B cell (primary cell): ENCODE results near the gene SDCCAG8. TPM values are rescaled to one million over a fixed set of nuclear protein-coding genes. Genes with fewer than 3 reads are reported as not detected.

ENCODE experiments used
- ATAC-seq: fragments of 200-7000 bp; cut with Tn5 transposase; one replicate; pipeline ENCODE4 v1.10.0; 2021; ENCODE audit warnings: low read depth, mild to moderate bottlenecking, moderate number of reproducible peaks, moderate library complexity
- CTCF ChIA-PET: fragments of 350-600 bp; sonication (Branson Sonifier 250); formaldehyde crosslinking; loops from one replicate; lab custom pipeline; 2021; ENCODE audit warnings: antibody characterized with exemption, inconsistent platforms; lab: Charles Lee
- POLR2A ChIA-PET: fragments of 350-600 bp; sonication (Branson Sonifier 250); formaldehyde crosslinking; loops from one replicate; lab custom pipeline; 2021; ENCODE audit warnings: antibody characterized with exemption; lab: Charles Lee
- DNase-seq: peaks from one replicate; pipeline ENCODE4 v3.0.0; 2013
- H2AFZ ChIP-seq: 2 replicates; pipeline ENCODE4 v1.6.1; 2012; ENCODE audit warnings: mild to moderate bottlenecking, low read depth, low read length; ENCODE audit not compliant: insufficient read depth, poor library complexity, severe bottlenecking
- H3K27ac ChIP-seq, 2 donors: 1 replicate in 1 of 2; 2 replicates in 1 of 2; pipeline ENCODE4 v1.5.1; 2012 to 2013; ENCODE audit warnings: low read length in 2 of 2, mild to moderate bottlenecking in 2 of 2, moderate library complexity in 1 of 2
- H3K27me3 ChIP-seq, 4 experiments: fragments of 200-600 bp in 1 of 4; sonication (generic) in 1 of 4; replicated peaks in 1 of 4; 1 replicate in 2 of 4; 2 replicates in 2 of 4; pipeline versions ENCODE4 v1.6.1 to v1.7.0; 2013 to 2016; ENCODE audit warnings: low read length in 3 of 4, mild to moderate bottlenecking in 2 of 4, mixed read lengths in 1 of 4, moderate library complexity in 1 of 4; ENCODE audit not compliant: insufficient read depth in 4 of 4, control insufficient read depth in 3 of 4; ENCODE audit errors: control extremely low read depth in 1 of 4
- H3K36me3 ChIP-seq, 2 experiments: replicated peaks in 1 of 2; 1 replicate in 1 of 2; 2 replicates in 1 of 2; pipeline versions ENCODE4 v1.6.1 to v1.7.1; 2013; ENCODE audit warnings: low read length in 1 of 2; ENCODE audit not compliant: insufficient read depth in 2 of 2, control insufficient read depth in 1 of 2; ENCODE audit errors: control extremely low read depth in 1 of 2, extremely low read depth in 1 of 2
- H3K4me1 ChIP-seq, 2 donors: fragments of 200-600 bp in 1 of 2; sonication (generic) in 1 of 2; 1 replicate in 1 of 2; 2 replicates in 1 of 2; pipeline versions ENCODE4 v1.5.1 to v1.6.1; 2013 to 2017; ENCODE audit warnings: low read length in 2 of 2; ENCODE audit not compliant: control insufficient read depth in 2 of 2, insufficient read depth in 2 of 2
- H3K4me2 ChIP-seq: replicated peaks from 2 replicates; pipeline ENCODE3; 2012; ENCODE audit warnings: mild to moderate bottlenecking, low read depth, low read length; ENCODE audit not compliant: poor library complexity, severe bottlenecking
- H3K4me3 ChIP-seq, 5 experiments: fragments of 200-600 bp in 1 of 5; sonication (generic) in 1 of 5; 1 replicate in 3 of 5; 2 replicates in 2 of 5; pipeline versions ENCODE4 v1.5.1 to v1.7.0; 2011 to 2016; ENCODE audit warnings: low read length in 4 of 5, mild to moderate bottlenecking in 4 of 5, low read depth in 2 of 5, control low read depth in 1 of 5, moderate library complexity in 1 of 5; ENCODE audit not compliant: insufficient read depth in 1 of 5; ENCODE audit errors: control extremely low read depth in 1 of 5, extremely low read depth in 1 of 5
- H3K79me2 ChIP-seq: fragments of 200-600 bp; sonication (generic); one replicate; pipeline ENCODE4 v1.6.0; 2016; ENCODE audit warnings: low read length; ENCODE audit not compliant: control insufficient read depth, insufficient read depth
- H3K9ac ChIP-seq: fragments of 200-600 bp; sonication (generic); 2 replicates; pipeline ENCODE4 v1.6.1; 2017; ENCODE audit warnings: mild to moderate bottlenecking, low read length, moderate library complexity
- H3K9me3 ChIP-seq, 3 donors: one replicate each; pipeline versions ENCODE4 v1.6.1 to v1.7.1; 2013; ENCODE audit warnings: low read length in 2 of 3; ENCODE audit not compliant: control insufficient read depth in 2 of 3, insufficient read depth in 1 of 3; ENCODE audit errors: control extremely low read depth in 1 of 3
- H4K20me1 ChIP-seq: 2 replicates; pipeline ENCODE4 v1.6.0; 2012; ENCODE audit warnings: mild to moderate bottlenecking, low read length; ENCODE audit not compliant: insufficient read depth, control insufficient read depth, poor library complexity, severe bottlenecking
- H3K27ac Mint-ChIP-seq: one replicate; pipeline ENCODE4 v1.8.0; 2021; ENCODE audit warnings: mixed read lengths
- H3K27me3 Mint-ChIP-seq: one replicate; pipeline ENCODE4 v1.8.0; 2021; ENCODE audit warnings: mixed read lengths
- H3K4me1 Mint-ChIP-seq: one replicate; pipeline ENCODE4 v1.8.0; 2021; ENCODE audit warnings: mixed read lengths
- H3K4me3 Mint-ChIP-seq: one replicate; pipeline ENCODE4 v1.8.0; 2021; ENCODE audit warnings: mixed read lengths
- H3K9me3 Mint-ChIP-seq: one replicate; pipeline ENCODE4 v1.8.0; 2022; ENCODE audit warnings: mixed read lengths; ENCODE audit not compliant: insufficient read depth
- CTCF ChIP-seq: fragments of 200-600 bp; IDR thresholded peaks from one replicate; pipeline ENCODE4 v1.8.0; 2022; ENCODE audit warnings: antibody characterized with exemption, mild to moderate bottlenecking
- EZH2 ChIP-seq: IDR thresholded peaks from 2 replicates; pipeline ENCODE4 v1.6.1; 2012; ENCODE audit warnings: borderline replicate concordance, low read depth, mild to moderate bottlenecking, moderate library complexity, low read length; ENCODE audit not compliant: insufficient read depth, poor library complexity, severe bottlenecking
- WGBS: methylation state at CpG from one replicate; pipeline ENCODE4 v1.1.5; 2013; ENCODE audit warnings: missing lambda C conversion rate; ENCODE audit not compliant: insufficient coverage; 5-methylcytosine and 5-hydroxymethylcytosine counted together
- intact Hi-C: fragments of 100-400 bp; cut with micrococcal nuclease; formaldehyde crosslinking; loops from one replicate; pipeline ENCODE4 v1.10.0; 2022
- polyA plus RNA-seq: library from polyadenylated mRNA; depleted of rRNA; stranded (reverse); fragments of >200 nt; gene quantifications from 2 replicates; pipeline ENCODE4 v1.2.3, GENCODE V29; 2012
- small RNA-seq: library from RNA; depleted of rRNA; stranded (forward); fragments of <200 nt; gene quantifications from one replicate; pipeline ENCODE3, GENCODE V24; 2012; ENCODE audit warnings: low replicate concordance, low read depth; ENCODE audit not compliant: insufficient read length
- total RNA-seq, 2 donors: library from RNA; stranded (reverse); fragments of 120-200 nt in 1 of 2; gene quantifications; 1 replicate in 1 of 2; 2 replicates in 1 of 2; pipeline versions ENCODE4 v1.2.3 to v1.2.4, GENCODE V29; 2013 to 2022

Gene SDCCAG8
- total and polyA plus RNA-seq, 2 donors (not counting 1 experiment from before 2014, with no cell fraction given): 37.1 to 60.7 TPM

GRCh38 chr1:243548516-243548915 is 292.7 kb downstream of the SDCCAG8 start:
- H3K27ac Mint-ChIP-seq: no peak overlapping the region
- H3K27me3 ChIP-seq: no peaks in the 10 kb centered on the region
- no peaks in the 10 kb centered on the region for H4K20me1 ChIP-seq
- TF ChIP-seq CTCF (no peak), EZH2 (no peak)
- no peak overlapping the region for H3K4me3 Mint-ChIP-seq
- no peak overlapping the region for H2AFZ ChIP-seq
- no peaks in the 10 kb centered on the region for H3K79me2 ChIP-seq
- H3K4me2 ChIP-seq: no peak overlapping the region
- no peaks in the 10 kb centered on the region for H3K36me3 ChIP-seq
- WGBS: no CpG with 5 or more reads among the region's 1 CpG
- CTCF ChIA-PET: interaction anchor here (1.1 to 1.2 kb wide), 3 partner anchors 12 to 192 kb away, joined by 3 read pairs; no protein-coding TSS in a partner anchor
- intact Hi-C loops: no loop called here
- POLR2A ChIA-PET: no interaction called here
- H3K9ac ChIP-seq: no peak overlapping the region
- no peaks in the 10 kb centered on the region for H3K4me1 ChIP-seq
- H3K9me3 ChIP-seq: no peaks in the 10 kb centered on the region
- no peak for ATAC-seq
- H3K27ac ChIP-seq: no peak overlapping the region
- no peaks in the 10 kb centered on the region for H3K27me3 Mint-ChIP-seq
- no peaks in the 10 kb centered on the region for H3K9me3 Mint-ChIP-seq
- DNase-seq: no peak
- H3K4me1 Mint-ChIP-seq: no peaks in the 10 kb centered on the region
- H3K4me3 ChIP-seq: no peak overlapping the region

DNA sequence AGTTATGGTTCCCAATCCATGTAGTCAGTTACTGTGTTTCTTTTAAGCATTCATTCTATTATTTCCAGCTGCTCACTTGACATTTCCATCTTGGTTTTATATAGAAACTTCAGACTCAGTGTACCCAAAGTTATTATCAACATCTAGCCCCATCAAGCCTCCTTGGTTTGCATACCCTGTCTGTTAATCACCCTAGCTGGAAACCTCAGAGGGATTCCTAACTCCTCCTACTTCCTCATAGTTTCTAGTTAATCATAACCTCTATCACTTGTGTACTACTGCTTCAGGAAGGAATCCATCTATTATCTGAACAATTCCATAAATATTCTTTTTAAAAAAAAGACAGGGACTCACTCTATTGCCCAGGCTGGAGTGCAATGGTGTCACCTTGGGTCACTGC is 293.3 kb downstream of the SDCCAG8 start:
- ChIA-PET CTCF (interaction anchor here (1.2 kb wide), 1 partner anchor 20 kb away, joined by 3 read pairs; no protein-coding TSS in a partner anchor), POLR2A (no interaction called here)
- Histone ChIP-seq H4K20me1 (no peaks in the 10 kb centered on the region), H3K79me2 (no peaks in the 10 kb centered on the region), H3K4me1 (no peaks in the 10 kb centered on the region), H3K27ac (no peak overlapping the region), H2AFZ (no peak overlapping the region), H3K4me2 (no peak overlapping the region), H3K4me3 (no peak overlapping the region), H3K9ac (no peak overlapping the region), H3K9me3 (no peaks in the 10 kb centered on the region), H3K27me3 (no peaks in the 10 kb centered on the region), H3K36me3 (no peaks in the 10 kb centered on the region)
- Mint-ChIP-seq H3K27me3 (no peaks in the 10 kb centered on the region), H3K9me3 (no peaks in the 10 kb centered on the region), H3K27ac (no peak overlapping the region), H3K4me1 (no peaks in the 10 kb centered on the region), H3K4me3 (no peak overlapping the region)
- DNase-seq: no peak
- intact Hi-C loops: no loop called here
- TF ChIP-seq CTCF (no peak), EZH2 (no peak)
- no peak for ATAC-seq

Small RNAs within 50 kb of the gene (small RNA-seq; reads per million reads assigned to genes)
- not detected for gene MIR4677

Other genes with a start within 250 kb of the SDCCAG8 start
- 145 and 156 TPM in 2 replicates for gene CEP170, start 760 bp upstream of the SDCCAG8 start, total RNA-seq
- 27.3 and 43.1 TPM in 2 replicates for gene CEP170, start 760 bp upstream of the SDCCAG8 start, polyA plus RNA-seq